Activated naive CD4-positive, alpha-beta T cell treated with anti-CD3 and anti-CD28 coated beads, Interleukin-2, amount 50 U/mL, for 24 hours (primary cell): ENCODE results near the gene FSD1.

Source experiments
- H3K27ac Mint-ChIP-seq: one replicate; pipeline ENCODE4 v1.8.0; 2021; ENCODE audit warnings: mild to moderate bottlenecking, mixed read lengths
- H3K27me3 Mint-ChIP-seq: one replicate; pipeline ENCODE4 v1.8.0; 2021; ENCODE audit warnings: mixed read lengths
- H3K36me3 Mint-ChIP-seq: one replicate; pipeline ENCODE4 v1.8.0; 2021; ENCODE audit warnings: mixed read lengths
- H3K4me1 Mint-ChIP-seq: one replicate; pipeline ENCODE4 v1.8.0; 2021; ENCODE audit warnings: mixed read lengths
- H3K4me3 Mint-ChIP-seq: one replicate; pipeline ENCODE4 v1.8.0; 2021; ENCODE audit warnings: mild to moderate bottlenecking, mixed read lengths
- H3K9me3 Mint-ChIP-seq: one replicate; pipeline ENCODE4 v1.8.0; 2021; ENCODE audit warnings: mixed read lengths

The FSD1 gene

GRCh38 chr19:4300589-4300988 lies 3.8 kb upstream of the FSD1 start:
- H3K4me1 Mint-ChIP-seq: peaks cover 35% of the 10 kb centered on the region
- no peaks in the 10 kb centered on the region for H3K27me3 Mint-ChIP-seq
- peak overlapping the region; percentile 74 for H3K27ac Mint-ChIP-seq
- peak overlapping the region; percentile 39 for H3K4me3 Mint-ChIP-seq
- no peaks in the 10 kb centered on the region for H3K36me3 Mint-ChIP-seq
- H3K9me3 Mint-ChIP-seq: no peaks in the 10 kb centered on the region

GRCh38 chr19:4301590-4302242 lies 2.7 kb upstream of the FSD1 start:
- Mint-ChIP-seq H3K4me3 (peak overlapping the region; percentile 85), H3K9me3 (no peaks in the 10 kb centered on the region), H3K4me1 (peaks cover 35% of the 10 kb centered on the region), H3K27me3 (no peaks in the 10 kb centered on the region), H3K36me3 (no peaks in the 10 kb centered on the region), H3K27ac (peak overlapping the region; percentile 96)

- Mint-ChIP-seq H3K9me3 (no peaks in the 10 kb centered on the region), H3K36me3 (no peaks in the 10 kb centered on the region), H3K4me1 (peaks cover 35% of the 10 kb centered on the region), H3K27me3 (no peaks in the 10 kb centered on the region), H3K4me3 (peak within 1 kb of the TSS; percentile 85), H3K27ac (peak within 1 kb of the TSS; percentile 96)
Observed at GRCh38 chr19:4302243-4302640, 2.2 kb upstream of the FSD1 start, which contains the start of gene TMIGD2. Gene TMIGD2 (minus strand): TSS chr19:4302389. CDS start chr19:4302385, 4 bp downstream.

DNA sequence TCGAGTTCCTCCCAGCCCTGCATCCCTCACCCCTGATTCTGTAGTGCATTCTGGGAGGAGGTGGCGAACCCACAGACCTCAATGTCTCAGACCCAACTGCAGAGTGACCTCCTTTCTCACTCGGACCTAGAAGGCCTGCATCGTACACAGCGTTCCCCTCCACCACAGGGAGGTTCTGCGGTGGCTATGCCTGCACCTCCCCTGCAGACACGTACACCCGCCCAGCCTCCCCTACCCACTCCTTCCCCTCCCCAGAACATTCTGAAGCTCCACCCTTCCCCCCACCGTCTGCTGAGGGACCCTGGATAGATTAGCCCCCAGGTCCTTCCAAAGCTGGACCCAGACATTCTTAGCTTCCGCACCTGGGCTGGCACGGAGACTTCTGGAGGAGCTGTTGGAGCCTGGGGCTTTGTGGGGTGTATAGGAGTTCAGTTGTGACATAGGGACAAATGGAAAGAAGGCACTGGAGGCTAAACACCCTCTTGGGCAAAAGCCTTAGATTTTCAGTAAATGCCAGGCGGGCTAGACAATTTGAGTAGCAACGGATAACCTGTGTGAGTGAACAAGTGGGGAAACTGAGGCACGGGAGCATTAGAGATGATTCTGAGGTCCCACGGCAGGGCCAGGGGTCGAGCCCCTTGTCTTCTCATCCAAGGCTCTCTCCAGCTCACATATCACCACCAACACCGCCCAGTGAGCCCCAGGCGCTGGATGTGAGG lies 420 bp upstream of the FSD1 start:
- H3K9me3 Mint-ChIP-seq: no peaks in the 10 kb centered on the region
- no peaks in the 10 kb centered on the region for H3K36me3 Mint-ChIP-seq
- peaks cover 30% of the 10 kb centered on the region for H3K4me1 Mint-ChIP-seq
- H3K27me3 Mint-ChIP-seq: no peaks in the 10 kb centered on the region
- no peak overlapping the region for H3K27ac Mint-ChIP-seq
- peak overlapping the region; percentile 80 for H3K4me3 Mint-ChIP-seq

GRCh38 chr19:4305257-4305612 lies 837 bp downstream of the FSD1 start:
- H3K27ac Mint-ChIP-seq: no peak overlapping the region
- no peaks in the 10 kb centered on the region for H3K36me3 Mint-ChIP-seq
- H3K4me3 Mint-ChIP-seq: peak overlapping the region; percentile 49
- H3K4me1 Mint-ChIP-seq: peaks cover 30% of the 10 kb centered on the region
- no peaks in the 10 kb centered on the region for H3K27me3 Mint-ChIP-seq
- H3K9me3 Mint-ChIP-seq: no peaks in the 10 kb centered on the region

GRCh38 chr19:4305659-4306058 lies 1.3 kb downstream of the FSD1 start:
- Mint-ChIP-seq H3K27me3 (no peaks in the 10 kb centered on the region), H3K4me3 (peak overlapping the region; percentile 49), H3K4me1 (peaks cover 26% of the 10 kb centered on the region), H3K27ac (no peak overlapping the region), H3K36me3 (no peaks in the 10 kb centered on the region), H3K9me3 (no peaks in the 10 kb centered on the region)

DNA sequence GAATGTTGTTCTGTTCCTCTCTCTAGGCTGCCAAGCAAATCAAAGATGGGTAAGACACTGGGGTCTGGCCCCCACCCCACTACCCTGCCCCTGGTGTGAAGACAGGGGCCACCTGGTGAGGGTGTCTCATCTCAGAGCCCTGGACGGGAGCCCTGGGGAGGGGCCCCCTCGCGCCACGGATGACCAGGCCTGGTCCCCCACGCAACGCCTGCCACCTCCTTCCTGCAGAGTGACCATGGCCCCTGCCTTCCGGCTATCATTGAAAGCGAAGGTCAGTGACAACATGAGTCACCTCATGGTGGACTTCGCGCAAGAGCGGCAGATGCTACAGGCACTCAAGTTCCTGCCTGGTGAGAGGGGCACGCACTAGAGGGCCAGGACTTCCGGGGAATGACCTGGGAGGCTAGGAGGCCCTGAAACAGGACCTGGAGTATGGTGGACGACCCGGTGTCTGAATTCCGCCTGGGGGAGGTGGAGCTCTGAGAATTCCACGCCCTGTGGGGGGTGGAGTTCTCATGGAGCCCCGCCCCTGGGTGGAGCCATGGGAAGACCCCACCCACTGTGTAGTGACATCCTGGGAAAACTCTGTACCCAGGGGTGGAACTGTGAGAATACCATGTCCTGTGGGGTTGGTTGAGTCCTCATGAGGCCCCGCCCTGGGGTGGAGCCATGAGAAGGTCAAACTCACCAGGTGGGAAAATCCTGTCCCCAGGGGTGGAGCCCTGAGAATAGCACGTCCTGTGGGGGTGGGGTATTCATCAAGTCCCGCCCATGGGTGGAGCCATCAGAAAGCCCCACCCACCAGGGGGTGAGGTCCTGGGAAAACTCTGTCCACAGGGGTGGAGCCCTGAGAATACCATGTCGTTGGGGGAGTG lies 6.1 kb downstream of the FSD1 start:
- Mint-ChIP-seq H3K9me3 (no peaks in the 10 kb centered on the region), H3K27me3 (no peaks in the 10 kb centered on the region), H3K4me1 (no peaks in the 10 kb centered on the region), H3K27ac (no peak overlapping the region), H3K4me3 (no peak overlapping the region), H3K36me3 (no peaks in the 10 kb centered on the region)

DNA sequence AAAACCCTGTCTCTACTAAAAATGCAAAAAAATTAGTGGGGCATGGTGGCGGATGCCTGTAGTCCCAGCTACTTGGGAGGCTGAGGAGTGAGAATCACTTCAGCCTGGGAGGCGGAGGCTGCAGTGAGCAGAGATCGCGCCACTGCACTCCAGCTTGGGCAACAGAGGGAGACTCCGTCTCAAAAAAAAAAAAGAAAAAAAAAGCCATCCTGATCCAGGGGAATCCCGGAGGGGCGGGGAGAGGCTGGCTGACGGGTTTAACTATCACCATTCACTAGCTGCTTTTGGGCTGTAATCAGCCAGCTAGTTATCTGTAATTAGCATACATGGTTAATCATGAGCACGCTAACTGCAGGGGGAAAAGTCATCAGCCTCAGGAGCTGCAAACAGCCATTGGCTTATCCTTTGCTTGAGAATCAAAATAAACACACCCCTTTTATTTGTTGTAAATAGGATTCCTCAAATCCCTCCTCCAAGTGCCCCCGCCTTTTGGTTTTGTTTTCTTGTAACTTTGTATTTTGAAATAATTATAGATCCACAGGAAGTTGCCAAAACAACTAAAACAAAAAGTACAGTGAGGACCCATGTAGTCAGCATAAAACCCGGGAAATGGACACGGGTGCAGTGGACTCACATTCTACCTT lies 9.6 kb downstream of the FSD1 start:
- H3K4me3 Mint-ChIP-seq: no peak overlapping the region
- no peaks in the 10 kb centered on the region for H3K9me3 Mint-ChIP-seq
- H3K4me1 Mint-ChIP-seq: peaks cover under 1% of the 10 kb centered on the region
- no peak overlapping the region for H3K27ac Mint-ChIP-seq
- H3K36me3 Mint-ChIP-seq: no peaks in the 10 kb centered on the region
- no peaks in the 10 kb centered on the region for H3K27me3 Mint-ChIP-seq

DNA sequence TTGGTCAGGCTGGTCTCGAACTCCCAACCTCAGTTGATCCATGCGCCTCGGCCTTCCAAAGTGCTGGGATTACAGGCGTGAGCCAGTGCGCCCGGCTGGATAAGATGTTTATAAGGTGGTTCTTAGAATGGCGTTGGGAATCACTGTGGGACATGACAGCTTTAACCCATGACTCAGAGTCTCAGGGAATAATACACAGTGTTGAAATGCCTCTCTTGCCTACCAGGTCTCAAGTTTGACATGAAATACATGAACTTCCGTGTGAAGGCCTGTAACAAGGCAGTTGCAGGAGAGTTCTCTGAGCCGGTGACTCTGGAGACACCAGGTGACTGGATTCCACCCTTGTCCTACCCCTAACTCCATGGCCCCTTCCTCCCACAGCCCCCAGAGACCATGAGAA lies 12.6 kb downstream of the FSD1 start:
- Mint-ChIP-seq H3K27me3 (no peaks in the 10 kb centered on the region), H3K4me1 (peaks cover 3% of the 10 kb centered on the region), H3K27ac (no peak overlapping the region), H3K36me3 (no peaks in the 10 kb centered on the region), H3K9me3 (no peaks in the 10 kb centered on the region), H3K4me3 (no peak overlapping the region)

- Mint-ChIP-seq H3K36me3 (no peaks in the 10 kb centered on the region), H3K9me3 (no peaks in the 10 kb centered on the region), H3K27me3 (no peaks in the 10 kb centered on the region), H3K27ac (no peak overlapping the region), H3K4me3 (no peak overlapping the region), H3K4me1 (peaks cover 3% of the 10 kb centered on the region)
Observed at GRCh38 chr19:4318460-4318859, 14.1 kb downstream of the FSD1 start.

- Mint-ChIP-seq H3K27ac (peak overlapping the region; percentile 39), H3K9me3 (no peaks in the 10 kb centered on the region), H3K4me3 (no peak overlapping the region), H3K36me3 (no peaks in the 10 kb centered on the region), H3K27me3 (no peaks in the 10 kb centered on the region), H3K4me1 (peaks cover 3% of the 10 kb centered on the region)
Observed at GRCh38 chr19:4319067-4319718, 14.8 kb downstream of the FSD1 start.

DNA sequence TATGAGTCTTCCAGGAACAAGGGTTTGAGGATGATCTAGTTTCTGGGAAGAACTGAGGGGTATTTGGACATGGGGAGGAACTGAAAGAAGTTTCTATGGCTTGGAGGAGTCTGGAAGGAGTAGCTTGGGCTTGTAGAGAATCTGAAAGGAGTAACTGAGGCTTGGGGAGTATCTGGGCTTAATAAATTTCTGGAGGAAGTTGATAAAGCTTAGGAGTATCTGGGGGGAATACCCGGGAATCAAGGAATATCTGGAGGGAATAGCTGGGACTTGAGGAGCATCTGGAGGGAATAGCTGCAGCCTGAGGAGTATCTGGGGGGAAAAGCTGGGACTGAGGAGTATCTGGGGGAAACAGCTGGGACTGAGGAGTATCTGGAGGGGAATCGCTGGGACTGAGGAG lies 16.0 kb downstream of the FSD1 start:
- no peaks in the 10 kb centered on the region for H3K9me3 Mint-ChIP-seq
- peaks cover 3% of the 10 kb centered on the region for H3K4me1 Mint-ChIP-seq
- no peak overlapping the region for H3K4me3 Mint-ChIP-seq
- no peaks in the 10 kb centered on the region for H3K36me3 Mint-ChIP-seq
- no peaks in the 10 kb centered on the region for H3K27me3 Mint-ChIP-seq
- no peak overlapping the region for H3K27ac Mint-ChIP-seq

- H3K4me1 Mint-ChIP-seq: peaks cover 21% of the 10 kb centered on the region
- H3K27me3 Mint-ChIP-seq: no peaks in the 10 kb centered on the region
- H3K4me3 Mint-ChIP-seq: no peak overlapping the region
- H3K9me3 Mint-ChIP-seq: no peaks in the 10 kb centered on the region
- no peak overlapping the region for H3K27ac Mint-ChIP-seq
- no peaks in the 10 kb centered on the region for H3K36me3 Mint-ChIP-seq
Observed at GRCh38 chr19:4322942-4323665, 18.7 kb downstream of the FSD1 start.

DNA sequence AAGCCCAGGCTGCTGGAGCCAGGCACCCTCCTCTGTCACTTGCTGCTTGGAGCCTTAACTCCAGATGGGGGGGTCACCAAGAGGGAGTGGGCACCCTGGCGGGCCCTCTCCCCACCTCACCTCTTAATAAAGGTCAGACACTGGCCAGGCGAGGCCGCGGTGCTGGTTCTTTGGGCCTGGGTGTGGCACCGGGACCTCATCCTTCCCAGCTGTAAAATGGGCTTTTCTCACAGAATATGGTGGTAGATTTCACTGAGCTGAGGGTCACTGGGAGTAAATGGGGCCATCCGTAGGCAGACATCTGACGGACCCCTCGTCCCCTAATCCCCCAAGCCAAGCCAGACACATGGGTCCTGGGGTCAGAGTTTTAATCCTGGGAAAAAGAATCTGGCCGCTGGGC lies 19.3 kb downstream of the FSD1 start:
- peaks cover 21% of the 10 kb centered on the region for H3K4me1 Mint-ChIP-seq
- no peaks in the 10 kb centered on the region for H3K9me3 Mint-ChIP-seq
- H3K36me3 Mint-ChIP-seq: no peaks in the 10 kb centered on the region
- no peak overlapping the region for H3K4me3 Mint-ChIP-seq
- H3K27me3 Mint-ChIP-seq: no peaks in the 10 kb centered on the region
- H3K27ac Mint-ChIP-seq: no peak overlapping the region

DNA sequence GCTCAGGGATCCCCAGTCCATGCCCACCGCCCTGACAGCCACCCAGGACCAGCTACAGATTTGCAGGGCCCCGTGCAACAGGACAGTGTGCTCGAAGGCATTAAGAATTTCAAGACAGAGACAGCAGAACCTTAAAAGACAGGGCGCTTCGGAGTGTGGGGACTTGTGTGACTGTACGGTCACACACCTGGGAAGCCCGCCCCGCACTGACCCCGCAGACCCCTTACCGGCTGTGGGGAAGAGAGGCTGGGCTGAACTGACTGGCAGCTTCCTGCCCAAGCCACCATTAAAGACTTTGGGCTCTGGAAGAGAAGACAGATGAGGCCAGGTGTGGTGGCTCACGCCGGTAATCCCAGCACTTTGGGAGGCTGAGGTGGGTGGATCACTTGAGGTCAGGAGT lies 19.8 kb downstream of the FSD1 start:
- Mint-ChIP-seq H3K4me1 (peaks cover 18% of the 10 kb centered on the region), H3K27ac (no peak overlapping the region), H3K27me3 (no peaks in the 10 kb centered on the region), H3K4me3 (no peak overlapping the region), H3K36me3 (no peaks in the 10 kb centered on the region), H3K9me3 (no peaks in the 10 kb centered on the region)
